Right atrium auricular region (tissue), 2 donors: ENCODE data around the gene VDAC1. TPM values are rescaled to one million over a fixed set of nuclear protein-coding genes. Genes with fewer than 3 reads are reported as not detected.

ENCODE experiments used
- DNase-seq: peaks from one replicate; pipeline ENCODE4 v3.0.0-alpha.2; 2019; ENCODE audit warnings: low spot score
- H3K27ac ChIP-seq, 2 donors: fragments of 200-600 bp; sonication (generic); 1 replicate in 1 of 2; 2 replicates in 1 of 2; pipeline ENCODE4 v1.5.1; 2016 to 2019
- H3K27me3 ChIP-seq, 2 donors: fragments of 200-600 bp; sonication (generic); one replicate each; pipeline versions ENCODE4 v1.5.1 to v1.6.0; 2017 to 2019
- H3K36me3 ChIP-seq: fragments of 200-600 bp; sonication (generic); one replicate; pipeline ENCODE4 v1.5.1; 2016
- H3K4me1 ChIP-seq, 2 donors: fragments of 200-600 bp; sonication (generic); one replicate each; pipeline versions ENCODE4 v1.5.1 to v1.6.0; 2017 to 2019
- H3K4me3 ChIP-seq, 2 donors: fragments of 200-600 bp; sonication (generic); 1 replicate in 1 of 2; 2 replicates in 1 of 2; pipeline ENCODE4 v1.5.1; 2017 to 2019; ENCODE audit warnings: mild to moderate bottlenecking in 1 of 2, moderate library complexity in 1 of 2
- H3K9me3 ChIP-seq, 2 donors: fragments of 200-600 bp; sonication (generic); one replicate each; pipeline ENCODE4 v1.5.1; 2019
- total RNA-seq, 2 donors: library from RNA; depleted of rRNA; stranded (reverse); fragments of >200 nt; gene quantifications; one replicate each; pipeline ENCODE4 v1.1.0, GENCODE V29; 2016
- TF ChIP-seq, protein P1 (sequence below), 2 donors: fragments of 200-600 bp; sonication (generic); IDR thresholded peaks; one replicate each; pipeline ENCODE4 v1.5.1; 2019; ENCODE audit warnings: antibody characterized with exemption in 2 of 2

The VDAC1 gene
- total RNA-seq, 2 donors from 2014 or later: 263 to 394 TPM

DNA sequence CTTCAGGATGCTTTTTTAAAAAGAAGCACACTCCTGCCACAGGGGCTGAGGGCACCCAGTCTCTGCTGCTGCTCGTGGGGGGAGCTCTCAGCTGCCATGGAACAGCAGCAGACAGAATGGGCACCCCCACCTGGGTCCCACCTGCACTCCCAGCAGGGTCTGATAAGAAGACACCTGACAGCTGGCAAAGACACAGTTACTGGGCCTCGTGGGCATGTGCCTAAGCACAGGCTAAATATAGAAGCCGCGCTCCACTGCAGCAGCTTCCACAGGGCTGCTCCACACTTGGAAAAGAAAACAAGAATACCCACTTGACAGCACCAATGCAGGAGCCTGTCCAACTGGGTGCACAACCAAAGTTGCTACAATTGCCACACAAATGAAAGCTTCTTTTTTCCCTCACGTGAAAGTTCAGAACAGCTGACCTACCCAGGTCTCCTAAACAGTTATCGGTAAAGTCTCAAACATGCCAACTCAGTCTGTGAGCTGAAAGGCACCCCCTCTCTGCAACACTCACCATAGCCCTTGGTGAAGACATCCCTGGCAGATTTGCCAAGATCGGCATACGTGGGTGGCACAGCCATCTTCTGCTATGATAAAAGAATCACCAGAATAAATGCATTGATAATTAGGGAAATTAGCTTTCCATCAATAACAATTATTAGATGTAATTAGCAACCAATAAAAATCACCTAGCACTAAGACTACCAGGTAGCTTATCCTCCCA is 12.2 kb downstream of the VDAC1 start:
- no peak overlapping the region for H3K4me3 ChIP-seq
- no peaks in the 10 kb centered on the region for H3K9me3 ChIP-seq
- peak overlapping the region; percentile 84 to 89 for H3K27ac ChIP-seq
- peaks cover 0 to 56% of the 10 kb centered on the region in 2 donors for H3K4me1 ChIP-seq
- peaks cover 44% of the 10 kb centered on the region for H3K36me3 ChIP-seq
- TF ChIP-seq, protein P1, sequence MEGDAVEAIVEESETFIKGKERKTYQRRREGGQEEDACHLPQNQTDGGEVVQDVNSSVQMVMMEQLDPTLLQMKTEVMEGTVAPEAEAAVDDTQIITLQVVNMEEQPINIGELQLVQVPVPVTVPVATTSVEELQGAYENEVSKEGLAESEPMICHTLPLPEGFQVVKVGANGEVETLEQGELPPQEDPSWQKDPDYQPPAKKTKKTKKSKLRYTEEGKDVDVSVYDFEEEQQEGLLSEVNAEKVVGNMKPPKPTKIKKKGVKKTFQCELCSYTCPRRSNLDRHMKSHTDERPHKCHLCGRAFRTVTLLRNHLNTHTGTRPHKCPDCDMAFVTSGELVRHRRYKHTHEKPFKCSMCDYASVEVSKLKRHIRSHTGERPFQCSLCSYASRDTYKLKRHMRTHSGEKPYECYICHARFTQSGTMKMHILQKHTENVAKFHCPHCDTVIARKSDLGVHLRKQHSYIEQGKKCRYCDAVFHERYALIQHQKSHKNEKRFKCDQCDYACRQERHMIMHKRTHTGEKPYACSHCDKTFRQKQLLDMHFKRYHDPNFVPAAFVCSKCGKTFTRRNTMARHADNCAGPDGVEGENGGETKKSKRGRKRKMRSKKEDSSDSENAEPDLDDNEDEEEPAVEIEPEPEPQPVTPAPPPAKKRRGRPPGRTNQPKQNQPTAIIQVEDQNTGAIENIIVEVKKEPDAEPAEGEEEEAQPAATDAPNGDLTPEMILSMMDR (IDR thresholded peaks at IDR 0.05): no peak
- H3K27me3 ChIP-seq: no peaks in the 10 kb centered on the region
- DNase-seq: no peak

DNA sequence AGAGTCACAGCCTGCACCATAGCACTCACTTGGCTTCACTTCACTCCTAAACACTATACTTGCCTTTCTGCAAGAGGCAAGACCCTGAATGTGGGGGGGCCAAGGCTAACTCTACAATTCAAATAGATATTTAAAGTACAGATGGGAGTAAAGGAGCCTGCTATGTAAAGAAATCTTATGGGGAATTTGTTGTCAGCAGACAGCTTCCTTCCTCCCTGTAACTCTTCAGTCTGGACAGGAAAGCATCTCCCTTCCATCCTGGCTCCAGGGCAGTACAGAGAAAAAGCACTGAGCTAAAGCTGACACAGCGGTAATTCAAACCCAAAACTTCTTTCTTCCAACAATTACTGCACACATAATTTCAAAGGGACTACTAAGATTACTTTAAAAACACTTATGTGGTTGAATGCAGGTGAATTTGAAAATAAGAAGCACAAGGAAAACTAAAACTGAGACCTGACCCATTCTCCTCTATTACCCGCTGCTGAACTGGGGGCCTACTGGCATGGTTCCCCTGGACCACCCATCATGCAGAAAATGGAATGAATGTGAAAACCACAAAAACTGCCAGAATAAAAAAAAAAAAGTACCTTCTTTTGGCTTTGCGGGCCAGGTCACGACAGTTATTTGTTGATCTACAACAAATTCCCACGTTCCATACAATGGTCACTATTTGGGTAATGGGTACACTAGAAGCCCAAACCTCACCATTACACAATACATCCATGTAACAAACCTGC is 13.4 kb downstream of the VDAC1 start:
- H3K27me3 ChIP-seq: no peaks in the 10 kb centered on the region
- H3K9me3 ChIP-seq: no peaks in the 10 kb centered on the region
- no peak for DNase-seq
- peaks cover 0 to 48% of the 10 kb centered on the region in 2 donors for H3K4me1 ChIP-seq
- no peak overlapping the region for H3K4me3 ChIP-seq
- TF ChIP-seq, protein P1 (IDR thresholded peaks at IDR 0.05): no peak
- H3K36me3 ChIP-seq: peaks cover 57% of the 10 kb centered on the region
- peak overlapping the region; percentile 84 to 89 for H3K27ac ChIP-seq

DNA sequence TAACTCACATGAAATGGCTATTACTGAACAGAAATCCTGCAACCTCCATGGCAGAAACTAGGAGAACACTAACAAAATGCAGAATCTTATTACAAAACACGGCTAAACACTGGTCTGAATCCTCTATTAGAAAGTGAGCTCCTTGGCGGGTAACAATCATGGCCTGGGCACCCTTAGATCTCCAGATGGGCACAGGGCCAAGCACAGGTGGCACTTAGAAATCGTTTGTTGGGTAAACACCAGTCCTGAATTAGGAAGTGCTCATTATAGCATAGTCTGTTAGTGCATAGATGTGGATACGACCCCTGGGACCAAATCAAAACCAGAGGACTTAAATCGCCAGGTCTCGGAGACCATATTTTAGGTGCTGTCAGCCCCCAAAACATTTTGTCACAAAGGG is 14.4 kb downstream of the VDAC1 start:
- TF ChIP-seq, protein P1 (IDR thresholded peaks at IDR 0.05): no peak
- H3K4me1 ChIP-seq: peaks cover 0 to 46% of the 10 kb centered on the region in 2 donors
- no peak for DNase-seq
- H3K4me3 ChIP-seq: no peak overlapping the region
- H3K36me3 ChIP-seq: peaks cover 66% of the 10 kb centered on the region
- H3K9me3 ChIP-seq: no peaks in the 10 kb centered on the region
- H3K27me3 ChIP-seq: no peaks in the 10 kb centered on the region
- peak overlapping the region in 1 of 2 donors; percentile 16 for H3K27ac ChIP-seq

DNA sequence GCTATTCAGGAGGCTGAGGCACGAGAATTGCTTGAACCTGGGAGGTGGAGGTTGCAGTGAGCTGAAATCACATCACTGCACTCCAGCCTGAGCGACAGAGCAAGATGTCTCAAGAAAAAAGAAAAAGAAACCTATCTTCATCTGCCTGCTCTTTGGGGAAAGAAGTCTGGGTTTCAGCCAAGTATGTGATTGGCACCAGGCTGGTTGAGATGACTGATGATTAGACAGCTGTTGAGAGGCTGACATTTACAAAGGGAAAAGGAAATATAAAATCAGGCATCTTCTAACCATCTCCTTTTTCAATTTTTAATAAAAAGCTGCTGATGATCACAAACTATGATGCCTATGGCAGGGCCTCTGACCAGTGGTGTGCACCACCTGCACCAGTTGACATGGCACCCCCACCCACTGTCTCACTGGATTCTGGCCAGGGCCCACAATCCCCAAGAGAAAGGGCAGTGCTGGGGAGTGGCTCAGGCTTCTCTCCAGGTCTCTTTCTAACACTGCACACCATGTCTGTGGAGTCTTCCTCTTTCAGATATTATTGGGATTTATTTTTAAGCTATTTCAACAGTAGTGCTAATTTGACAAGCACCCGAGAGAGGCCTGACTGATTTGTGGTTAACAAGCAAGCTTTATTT is 19.1 kb downstream of the VDAC1 start:
- Histone ChIP-seq H3K4me1 (peaks cover 0 to 11% of the 10 kb centered on the region in 2 donors), H3K4me3 (no peak overlapping the region), H3K27me3 (no peaks in the 10 kb centered on the region), H3K9me3 (no peaks in the 10 kb centered on the region), H3K36me3 (peaks cover 97% of the 10 kb centered on the region), H3K27ac (no peak overlapping the region)
- DNase-seq: no peak
- TF ChIP-seq, protein P1 (IDR thresholded peaks at IDR 0.05): no peak

DNA sequence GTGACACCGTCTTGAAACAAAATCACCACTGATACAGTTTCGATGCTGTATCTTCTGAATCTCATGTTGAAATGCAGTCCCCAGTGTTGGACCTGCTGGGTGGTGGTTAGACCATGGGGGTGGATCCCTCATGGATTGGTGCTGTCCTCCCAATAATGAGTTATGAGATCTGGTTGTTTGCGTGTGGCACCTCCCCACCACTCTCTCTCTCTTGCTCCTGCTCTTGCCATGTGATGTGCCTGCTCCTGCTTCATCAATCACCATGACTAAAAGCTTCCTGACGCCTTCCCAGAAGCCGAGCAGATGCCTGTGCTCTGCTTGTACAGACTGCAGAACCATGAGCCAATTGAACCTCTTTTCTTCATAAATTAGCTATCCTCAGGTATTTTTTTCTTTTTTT is 21.1 kb downstream of the VDAC1 start:
- TF ChIP-seq, protein P1 (IDR thresholded peaks at IDR 0.05): no peak
- Histone ChIP-seq H3K36me3 (peaks cover 89% of the 10 kb centered on the region), H3K9me3 (no peaks in the 10 kb centered on the region), H3K4me1 (peaks cover 0 to 20% of the 10 kb centered on the region in 2 donors), H3K27ac (no peak overlapping the region), H3K27me3 (no peaks in the 10 kb centered on the region), H3K4me3 (no peak overlapping the region)
- no peak for DNase-seq
